Gastrocnemius medialis (tissue), 4 donors: ENCODE results near the gene HS3ST3A1.

ENCODE experiments used
- CTCF ChIP-seq, 5 experiments: fragments of 450-650 bp in 3 of 5; fragments of 200-600 bp in 2 of 5; sonication (generic) in 2 of 5; IDR thresholded peaks in 4 of 5; conservative IDR thresholded peaks in 1 of 5; 1 replicate in 4 of 5; 2 replicates in 1 of 5; pipeline ENCODE4 v1.5.1; 2016 to 2019; ENCODE audit warnings: antibody characterized with exemption in 5 of 5, mild to moderate bottlenecking in 3 of 5, moderate library complexity in 3 of 5
- POLR2A ChIP-seq, 2 donors: fragments of 450-650 bp; IDR thresholded peaks; one replicate each; pipeline ENCODE4 v1.6.1; 2017; ENCODE audit warnings: antibody characterized with exemption in 2 of 2, mild to moderate bottlenecking in 2 of 2, moderate library complexity in 2 of 2

GRCh38 chr17:13542636-13543035 is 59.1 kb downstream of the HS3ST3A1 start:
- TF ChIP-seq CTCF (IDR thresholded peaks at IDR 0.05 in 4 of 5, conservative IDR thresholded peaks at IDR 0.05 in 1 of 5) (no peak), POLR2A (IDR thresholded peaks at IDR 0.05) (no peak)
